DMS79 (cell line): ENCODE data around the gene BICRAL.
A peak's percentile ranks its signal among the peaks of the same experiment; 100 is the strongest.

Experiments used
- DNase-seq: peaks from one replicate; lab custom pipeline; 2025; lab: John Stamatoyannopoulos, UW

Gene BICRAL, protein sequence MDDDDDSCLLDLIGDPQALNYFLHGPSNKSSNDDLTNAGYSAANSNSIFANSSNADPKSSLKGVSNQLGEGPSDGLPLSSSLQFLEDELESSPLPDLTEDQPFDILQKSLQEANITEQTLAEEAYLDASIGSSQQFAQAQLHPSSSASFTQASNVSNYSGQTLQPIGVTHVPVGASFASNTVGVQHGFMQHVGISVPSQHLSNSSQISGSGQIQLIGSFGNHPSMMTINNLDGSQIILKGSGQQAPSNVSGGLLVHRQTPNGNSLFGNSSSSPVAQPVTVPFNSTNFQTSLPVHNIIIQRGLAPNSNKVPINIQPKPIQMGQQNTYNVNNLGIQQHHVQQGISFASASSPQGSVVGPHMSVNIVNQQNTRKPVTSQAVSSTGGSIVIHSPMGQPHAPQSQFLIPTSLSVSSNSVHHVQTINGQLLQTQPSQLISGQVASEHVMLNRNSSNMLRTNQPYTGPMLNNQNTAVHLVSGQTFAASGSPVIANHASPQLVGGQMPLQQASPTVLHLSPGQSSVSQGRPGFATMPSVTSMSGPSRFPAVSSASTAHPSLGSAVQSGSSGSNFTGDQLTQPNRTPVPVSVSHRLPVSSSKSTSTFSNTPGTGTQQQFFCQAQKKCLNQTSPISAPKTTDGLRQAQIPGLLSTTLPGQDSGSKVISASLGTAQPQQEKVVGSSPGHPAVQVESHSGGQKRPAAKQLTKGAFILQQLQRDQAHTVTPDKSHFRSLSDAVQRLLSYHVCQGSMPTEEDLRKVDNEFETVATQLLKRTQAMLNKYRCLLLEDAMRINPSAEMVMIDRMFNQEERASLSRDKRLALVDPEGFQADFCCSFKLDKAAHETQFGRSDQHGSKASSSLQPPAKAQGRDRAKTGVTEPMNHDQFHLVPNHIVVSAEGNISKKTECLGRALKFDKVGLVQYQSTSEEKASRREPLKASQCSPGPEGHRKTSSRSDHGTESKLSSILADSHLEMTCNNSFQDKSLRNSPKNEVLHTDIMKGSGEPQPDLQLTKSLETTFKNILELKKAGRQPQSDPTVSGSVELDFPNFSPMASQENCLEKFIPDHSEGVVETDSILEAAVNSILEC

DNA sequence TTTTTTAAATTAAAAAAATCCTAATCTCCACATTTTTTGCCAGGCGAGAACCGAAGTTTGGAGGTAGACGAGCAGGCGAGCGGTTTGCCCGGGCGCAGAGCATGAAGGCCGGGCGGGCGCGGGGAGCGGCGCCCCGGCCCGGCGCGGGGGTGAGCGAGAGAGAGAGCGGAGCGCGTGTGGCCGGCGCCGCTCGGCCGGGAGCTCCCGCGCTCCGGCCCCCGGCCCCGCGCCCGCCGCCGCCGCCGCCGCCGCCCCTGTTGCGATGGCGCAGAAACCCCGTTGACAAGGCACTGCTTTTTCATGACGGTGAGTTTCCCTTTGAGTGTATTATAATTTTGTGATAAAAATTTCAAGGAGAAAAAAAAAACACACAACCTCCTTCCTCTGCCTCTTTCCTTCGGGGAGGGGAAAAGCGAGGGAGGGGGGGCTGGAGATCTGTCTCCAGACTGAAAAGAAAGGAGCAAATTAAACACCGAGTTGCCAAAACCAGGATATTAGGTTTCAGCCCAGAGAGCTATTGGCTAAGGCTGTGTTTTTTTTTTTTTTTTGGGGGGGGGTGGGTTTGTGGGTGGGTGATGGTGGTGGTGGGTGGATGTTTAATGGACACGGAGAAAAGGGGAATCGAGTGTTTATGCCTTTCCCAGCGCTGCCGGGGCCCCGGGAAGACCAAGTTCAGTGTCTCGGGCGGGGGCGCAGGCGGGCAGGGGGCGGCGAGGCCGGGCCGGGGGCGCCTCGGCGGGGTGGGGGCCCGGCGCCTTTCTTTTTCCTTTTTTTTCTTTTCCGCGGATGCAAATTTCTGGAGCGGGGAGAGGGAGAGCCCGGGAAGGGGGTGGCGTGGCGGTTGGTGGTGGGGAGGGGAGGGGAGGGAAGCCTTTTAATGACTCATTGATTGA, at the start of gene BICRAL:
Gene BICRAL (plus strand): TSS at position 257 of the 893 bp plus-strand sequence. CDS start 39,971 bp downstream, outside the sequence.
- DNase-seq, result peak; percentile 72

DNA sequence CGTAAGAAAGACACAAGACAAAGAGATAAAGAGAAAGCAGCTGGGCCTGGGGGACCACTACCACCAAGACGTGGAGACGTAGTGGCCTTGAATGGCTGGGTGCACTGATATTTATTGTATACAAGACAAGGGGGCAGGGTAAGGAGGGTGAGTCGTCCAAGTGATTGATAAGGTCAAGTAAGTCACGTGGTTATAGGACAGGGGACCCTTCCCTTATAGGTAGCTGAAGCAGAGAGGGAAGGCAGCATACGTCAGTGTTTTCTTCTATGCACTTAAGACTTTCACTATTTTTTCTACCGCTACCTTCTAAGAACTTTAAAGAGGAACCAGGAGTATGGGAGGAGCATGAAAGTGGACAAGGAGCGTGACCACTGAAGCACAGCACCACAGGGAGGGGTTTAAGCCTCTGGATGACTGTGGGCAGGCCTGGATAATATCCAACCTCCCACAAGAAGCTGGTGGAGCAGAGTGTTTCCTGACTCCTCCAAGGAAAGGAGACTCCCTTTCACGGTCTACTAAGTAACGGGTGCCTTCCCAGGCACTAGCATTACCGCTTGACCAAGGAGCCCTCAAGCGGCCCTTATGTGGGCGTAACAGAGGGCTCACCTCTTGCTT, 47.9 kb upstream of the BICRAL start:
- peak; percentile 48 for DNase-seq

DNA sequence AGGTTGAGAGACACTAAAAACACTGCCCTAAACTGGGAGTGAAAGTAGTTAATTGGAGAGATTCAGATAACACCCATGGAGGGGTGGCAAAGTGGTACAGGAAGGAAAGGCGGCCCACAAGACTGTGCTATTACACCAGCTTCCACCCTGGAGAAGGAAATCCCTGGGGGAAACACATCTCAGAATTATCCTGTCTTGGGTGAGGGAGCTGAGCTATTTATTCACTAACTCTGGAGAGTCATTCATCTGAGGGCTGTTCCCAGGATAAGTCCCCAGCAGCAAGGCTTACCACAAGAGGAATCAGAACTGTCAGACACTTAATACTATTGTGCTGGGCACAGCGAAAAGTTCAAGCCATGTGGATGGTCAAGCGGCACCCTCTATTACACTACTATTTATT, 45.9 kb upstream of the BICRAL start:
- DNase-seq, result no peak

DNA sequence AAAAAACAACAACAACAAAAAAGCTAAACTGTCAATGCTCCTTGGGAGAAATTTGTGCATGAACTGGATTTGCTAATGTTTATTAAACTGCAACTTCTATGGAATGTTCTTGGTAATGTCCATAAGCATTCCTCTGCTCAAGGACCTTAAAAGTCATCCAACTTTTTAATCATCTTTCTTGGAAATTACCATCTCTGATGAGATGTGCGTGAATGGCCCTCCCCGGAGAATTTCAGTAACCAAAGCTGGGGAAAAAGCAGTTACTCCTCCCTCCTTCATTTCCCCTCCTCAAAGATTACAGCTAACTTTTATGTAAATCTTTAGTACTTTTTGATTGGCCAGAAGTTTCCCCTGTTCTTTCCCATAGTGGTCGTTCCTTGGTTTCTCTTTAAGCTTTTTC, 41.1 kb upstream of the BICRAL start:
- DNase-seq, result no peak

DNA sequence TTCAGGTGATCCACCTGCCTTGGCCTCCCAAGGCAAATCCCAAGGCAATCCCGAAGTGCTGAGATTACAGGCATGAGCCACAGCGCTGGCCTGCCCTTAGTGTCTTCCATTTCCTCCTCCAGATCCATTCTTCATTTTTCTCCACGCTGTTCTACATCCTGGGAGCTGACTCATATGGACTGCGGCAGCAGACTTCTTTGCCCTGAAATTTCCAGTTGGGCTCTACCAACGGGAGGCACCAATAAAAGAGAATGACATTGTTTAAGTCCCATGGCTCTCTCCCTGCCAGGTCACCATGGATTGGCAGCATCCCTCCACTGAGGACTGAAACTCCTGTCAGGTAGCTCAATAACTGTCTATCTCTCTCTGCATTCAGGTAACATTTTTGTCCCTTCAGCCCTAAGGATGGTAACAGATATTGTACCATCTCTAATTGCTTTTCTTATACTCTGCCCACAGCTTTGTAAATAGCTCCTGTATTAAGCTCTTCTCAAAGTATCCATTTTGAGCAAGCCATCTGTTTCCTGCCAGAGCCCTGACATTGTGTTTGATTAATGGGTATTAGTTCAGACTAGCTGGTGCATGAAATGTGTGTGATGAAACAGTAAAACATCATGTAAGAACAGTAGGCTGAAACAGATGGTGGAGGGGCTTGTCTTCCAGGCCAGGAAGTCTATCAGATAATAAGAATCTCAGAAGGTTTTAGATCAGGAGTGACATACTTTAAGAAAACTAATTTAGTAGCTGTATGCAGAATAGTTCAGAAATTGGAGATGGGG, 39.5 kb upstream of the BICRAL start:
- DNase-seq, result no peak

DNA sequence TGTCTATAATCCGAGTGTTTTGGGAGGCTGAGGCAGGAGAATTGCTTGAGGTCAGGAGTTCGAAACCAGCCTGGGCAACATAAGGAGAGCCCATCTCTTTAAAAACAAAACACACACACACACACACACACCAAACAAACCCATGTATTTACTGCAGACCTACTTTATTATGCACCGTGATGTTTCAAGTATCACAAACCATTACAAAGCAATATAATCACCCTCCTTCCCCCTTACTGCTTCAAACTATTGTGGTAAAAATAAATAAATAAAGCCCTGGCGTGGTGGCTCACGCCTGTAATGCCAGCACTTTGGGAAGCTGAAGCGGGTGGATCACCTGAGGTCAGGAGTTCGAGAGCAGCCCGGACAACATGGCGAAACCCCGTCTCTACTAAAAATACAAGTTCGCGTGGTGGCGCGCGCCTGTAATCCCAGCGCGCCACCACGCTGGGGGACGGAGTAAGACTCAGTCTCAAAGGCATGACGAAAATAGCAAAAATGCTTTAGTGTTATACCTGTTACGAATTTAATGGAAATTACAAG, 37.4 kb upstream of the BICRAL start:
- no peak for DNase-seq

DNA sequence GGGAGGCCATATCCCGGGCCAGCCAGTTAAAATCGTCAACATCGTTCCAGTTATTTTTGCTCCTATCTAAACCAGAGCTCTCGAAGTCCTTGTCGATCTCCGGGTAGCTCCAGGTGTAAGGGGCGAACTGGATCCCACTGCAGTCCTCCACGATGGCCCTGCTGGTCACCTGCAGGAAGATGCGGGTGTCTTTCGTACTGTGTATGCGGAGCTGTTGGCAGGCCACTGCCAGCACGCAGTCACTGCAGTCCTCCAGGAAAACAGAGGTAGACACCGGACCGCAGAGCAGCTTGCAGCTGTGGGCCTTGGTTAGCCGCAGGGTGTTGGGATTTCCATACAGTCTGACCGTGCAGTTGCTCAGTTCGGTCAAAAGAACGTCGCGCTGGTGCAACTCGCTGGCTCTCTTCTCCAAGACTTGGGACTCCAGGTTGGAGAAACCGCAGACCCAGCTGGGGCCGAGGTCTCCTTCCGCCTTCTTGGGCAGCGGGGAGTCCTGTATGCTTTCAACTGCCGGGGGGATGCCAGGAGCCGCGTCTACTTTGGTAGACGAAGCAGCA, 36.7 kb upstream of the BICRAL start:
- DNase-seq, result no peak

DNA sequence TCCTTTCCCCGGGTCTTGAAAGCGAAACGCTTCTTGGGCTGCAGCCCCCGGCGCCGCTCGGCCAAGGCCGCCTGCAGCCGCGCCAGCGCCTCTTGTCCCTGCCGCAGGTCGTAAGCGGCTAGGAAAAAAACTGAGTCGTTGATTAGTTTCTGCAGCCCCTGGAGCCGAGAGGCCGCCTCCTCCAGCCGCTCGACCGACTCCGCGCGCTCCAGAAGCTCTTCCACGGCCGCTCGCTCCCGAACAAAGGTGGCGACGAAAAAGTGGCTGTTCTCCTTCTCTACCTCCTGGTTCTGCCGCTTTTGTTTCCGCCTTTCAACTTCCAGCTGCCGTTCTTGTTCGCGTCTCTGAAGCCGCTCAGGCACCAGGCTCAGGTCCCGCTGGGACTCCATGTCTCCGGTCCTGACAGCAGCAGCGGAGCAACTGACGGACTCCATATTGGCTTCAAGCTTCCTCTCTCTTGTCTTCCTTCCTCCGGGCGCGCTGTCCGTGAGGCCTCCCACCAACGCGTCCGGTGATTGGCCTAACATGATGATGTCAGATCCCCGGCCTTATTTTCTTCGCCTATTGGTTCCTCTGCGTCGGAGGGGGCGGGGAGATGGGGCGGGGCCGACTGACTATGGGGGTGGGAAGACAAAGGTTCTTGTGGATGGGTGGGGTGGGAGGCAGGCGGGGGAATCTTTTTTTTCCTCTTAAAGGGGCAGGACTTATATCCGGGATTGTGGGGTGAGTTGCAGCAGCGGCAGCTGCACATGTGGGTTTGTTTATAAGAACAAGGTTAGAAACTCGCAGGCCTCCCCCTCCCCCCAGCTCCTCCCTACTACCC, 36.0 kb upstream of the BICRAL start, which contains the start of gene TBCC:
Gene TBCC (minus strand): TSS at position 464 of the 823 bp plus-strand sequence. CDS start 30 bp downstream, at position 434.
- DNase-seq, result peak; percentile 99

DNA sequence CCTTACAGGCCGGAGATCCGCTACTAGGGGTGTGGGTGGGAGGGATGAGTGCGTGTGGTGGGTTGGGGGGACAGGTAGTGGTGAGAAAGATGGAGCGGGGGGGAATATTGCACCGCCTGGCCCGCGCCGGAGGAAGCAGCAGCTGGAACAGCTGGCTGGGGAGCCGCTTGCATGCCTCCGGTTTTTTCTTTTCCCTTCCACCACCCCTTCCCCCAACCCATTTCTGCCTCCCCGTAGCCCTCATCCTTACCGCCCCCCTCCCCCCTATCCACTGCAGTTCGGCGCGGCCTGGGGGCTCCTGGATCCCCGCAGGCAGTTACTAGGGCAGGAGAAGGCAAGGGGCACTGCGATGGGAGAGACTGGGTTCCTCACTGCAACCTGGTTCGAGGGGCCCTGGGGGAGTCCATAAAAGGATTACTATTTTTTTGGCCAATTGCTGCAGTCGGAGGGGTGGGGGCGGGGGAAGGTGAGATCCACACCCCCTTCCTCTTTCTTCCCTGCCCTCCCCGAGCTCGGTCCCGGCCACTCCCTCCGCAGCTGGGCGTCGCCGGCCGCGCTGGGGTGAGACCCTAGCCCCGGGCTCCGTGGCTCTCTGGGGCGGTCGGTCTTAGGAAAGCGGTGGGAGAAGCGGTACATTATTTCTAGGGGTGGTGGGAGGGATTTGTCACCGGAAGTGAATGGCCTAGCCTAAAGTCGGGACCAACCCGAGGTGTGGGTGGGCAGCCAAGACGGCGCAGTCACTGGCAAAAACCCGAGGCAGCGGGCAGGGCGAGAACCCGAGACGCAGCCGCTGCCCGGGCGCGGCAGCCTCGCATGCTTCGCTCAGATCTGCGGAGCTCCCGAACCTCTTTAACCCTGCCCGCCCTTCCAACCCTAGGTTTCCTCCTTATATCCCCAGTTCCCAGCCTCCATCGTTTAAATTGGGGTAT, 35.1 kb upstream of the BICRAL start:
- DNase-seq, result peak; percentile 81

DNA sequence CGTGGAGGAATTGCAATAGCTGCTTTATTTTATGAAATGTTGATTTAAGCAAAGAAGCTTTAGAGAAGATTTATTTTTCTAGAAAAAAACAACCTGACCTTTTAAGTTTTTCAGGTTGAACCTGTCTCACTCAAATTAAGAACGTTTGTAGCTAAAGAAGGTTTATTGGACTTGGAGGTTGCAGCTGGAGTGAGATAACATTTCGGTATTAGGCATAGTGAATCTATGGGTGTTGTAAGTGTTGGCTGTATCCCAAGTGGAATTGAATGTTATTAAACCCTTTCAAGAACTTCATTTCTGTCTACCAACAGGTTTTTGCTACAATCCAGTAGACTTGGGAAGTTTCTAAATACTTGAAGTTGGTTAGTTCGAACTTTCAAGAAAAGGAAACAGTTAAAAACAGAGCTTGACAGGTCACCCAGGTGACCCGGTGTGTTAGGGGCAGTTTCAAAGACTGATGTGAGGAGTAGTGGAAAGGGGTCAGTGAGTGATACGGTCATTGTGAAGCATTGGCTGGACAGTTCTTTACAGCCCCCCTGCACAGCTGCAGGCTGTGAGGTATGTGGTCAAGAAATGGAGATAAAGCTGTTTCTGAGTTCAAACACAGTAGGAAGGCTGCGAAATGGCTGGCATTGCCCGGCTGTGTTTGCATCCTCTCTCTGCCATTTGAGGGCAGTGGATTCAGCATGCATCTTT, 33.5 kb upstream of the BICRAL start:
- no peak for DNase-seq

DNA sequence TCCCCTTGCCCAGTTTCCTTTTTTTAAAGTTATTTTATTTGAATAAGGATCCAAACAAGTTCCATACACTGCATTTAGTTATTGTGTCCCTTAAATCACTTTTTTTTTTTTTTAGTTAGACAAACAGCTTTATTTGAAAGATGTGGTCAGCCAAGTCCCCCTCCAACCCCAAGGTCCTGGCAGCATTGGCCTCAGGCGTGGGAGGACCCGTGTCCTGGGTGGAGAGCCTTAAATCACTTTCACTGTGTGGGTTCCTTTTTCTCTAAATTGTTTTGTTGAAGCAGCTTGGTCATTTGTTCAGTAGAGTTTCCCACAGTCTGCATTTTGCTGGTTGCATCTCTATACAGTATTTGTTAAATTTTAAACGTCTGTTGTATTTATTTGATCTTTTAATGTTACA, 30.8 kb upstream of the BICRAL start:
- no peak for DNase-seq

DNA sequence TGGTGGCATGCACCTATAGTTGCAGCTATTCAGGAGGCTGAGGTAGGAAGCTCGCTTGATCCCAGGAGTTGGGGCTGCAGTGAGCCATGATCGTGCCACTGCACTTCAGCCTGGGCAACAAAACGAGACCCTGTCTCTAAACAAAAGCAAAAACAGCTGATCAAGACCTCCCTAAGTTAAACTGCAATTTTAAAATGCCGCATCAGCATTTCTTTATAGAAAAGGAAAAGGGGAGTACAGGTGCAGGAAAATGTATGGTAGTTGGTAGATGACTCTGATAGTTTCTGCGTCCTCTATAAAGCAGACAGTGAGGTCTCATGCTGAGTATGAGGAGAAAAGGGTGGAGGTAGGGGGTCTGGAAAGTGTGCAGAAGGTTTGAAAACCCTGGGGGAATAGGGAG, 27.1 kb upstream of the BICRAL start:
- no peak for DNase-seq

DNA sequence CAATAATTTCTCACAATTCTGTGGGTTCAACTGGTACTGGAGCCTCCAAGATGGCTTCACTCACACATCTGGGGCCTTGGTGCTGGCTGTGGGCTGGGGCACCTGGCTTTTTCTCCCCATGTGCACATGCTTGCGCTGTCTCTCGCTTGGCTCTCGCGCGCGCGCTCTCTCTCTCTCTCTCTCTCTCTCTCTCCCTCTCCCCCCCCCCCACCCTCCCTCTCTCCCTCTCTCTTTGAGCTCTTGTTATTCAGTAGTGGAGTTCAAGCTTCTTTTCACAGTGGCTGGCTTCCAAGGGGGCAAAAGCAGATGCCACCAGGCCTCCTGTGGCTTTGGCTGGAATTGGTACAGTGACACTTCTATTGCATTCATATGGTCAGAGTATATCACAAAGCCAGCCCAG, 25.1 kb upstream of the BICRAL start:
- DNase-seq, result no peak

DNA sequence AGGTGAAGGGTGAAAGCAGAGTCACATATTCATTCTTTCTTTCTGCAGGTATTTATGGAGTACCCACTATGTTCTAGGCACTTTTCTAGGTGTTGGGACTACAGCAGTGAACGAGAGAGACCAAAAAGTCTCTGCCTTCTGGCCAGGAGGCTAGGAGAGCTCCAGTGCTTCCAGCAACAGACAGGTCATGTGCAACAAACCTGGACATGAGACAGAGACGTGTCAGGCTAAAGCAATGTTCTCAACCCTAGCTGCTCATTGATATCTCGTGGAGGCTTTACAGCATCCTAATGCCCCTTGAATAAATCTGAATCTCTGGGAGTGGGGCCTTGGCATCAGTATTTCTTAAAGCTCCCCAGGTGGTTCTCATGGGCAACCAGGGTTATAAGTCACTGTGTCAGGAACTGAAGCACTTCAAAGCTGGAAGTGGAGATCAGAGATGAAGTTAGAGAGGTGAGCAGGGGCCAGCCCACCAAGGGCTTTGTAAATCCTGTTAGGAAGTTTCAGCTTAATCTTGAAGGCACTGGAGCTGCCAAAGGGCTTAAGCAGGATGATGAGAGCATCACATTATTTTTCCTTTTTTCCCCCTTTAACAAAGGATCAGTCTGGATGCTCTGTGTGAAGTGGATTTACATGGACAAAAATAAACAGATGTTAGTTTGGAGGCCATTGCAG, 23.0 kb upstream of the BICRAL start:
- DNase-seq, result no peak

DNA sequence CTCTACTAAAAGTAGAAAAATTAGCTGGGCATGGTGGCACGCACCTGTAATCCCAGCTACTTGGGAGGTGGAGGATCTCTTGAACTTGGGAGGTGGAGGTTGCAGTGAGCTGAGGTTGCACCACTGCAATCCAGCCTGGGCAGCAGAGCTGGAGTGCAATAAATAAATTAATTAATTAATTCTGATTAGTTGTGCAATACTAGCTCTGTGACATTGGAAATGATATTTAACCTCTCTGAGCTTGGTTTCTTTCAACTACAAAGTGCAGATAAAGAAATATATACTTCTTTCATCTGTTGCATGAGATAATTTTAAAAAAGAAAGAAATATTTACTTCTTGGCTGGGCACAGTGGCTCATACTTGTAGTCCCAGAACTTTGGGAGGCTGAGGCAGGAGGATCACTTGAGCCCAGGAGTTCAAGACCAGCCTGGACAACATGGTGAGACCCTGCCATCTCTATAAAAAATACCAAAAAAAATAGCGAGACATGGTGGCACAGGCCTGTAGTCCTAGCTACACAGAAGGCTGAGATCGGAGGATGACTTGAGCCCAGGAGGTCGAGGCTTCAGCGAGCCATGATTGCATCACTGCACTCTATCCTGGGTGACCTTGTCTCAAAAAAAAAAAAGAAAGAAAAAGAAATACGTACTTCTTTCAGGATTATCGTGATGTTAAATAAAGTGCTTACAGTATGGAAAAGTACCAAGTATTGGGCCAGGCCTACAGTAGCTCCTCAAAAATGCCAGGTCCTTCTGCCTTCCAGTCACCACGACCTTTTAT, 20.4 kb upstream of the BICRAL start:
- no peak for DNase-seq

DNA sequence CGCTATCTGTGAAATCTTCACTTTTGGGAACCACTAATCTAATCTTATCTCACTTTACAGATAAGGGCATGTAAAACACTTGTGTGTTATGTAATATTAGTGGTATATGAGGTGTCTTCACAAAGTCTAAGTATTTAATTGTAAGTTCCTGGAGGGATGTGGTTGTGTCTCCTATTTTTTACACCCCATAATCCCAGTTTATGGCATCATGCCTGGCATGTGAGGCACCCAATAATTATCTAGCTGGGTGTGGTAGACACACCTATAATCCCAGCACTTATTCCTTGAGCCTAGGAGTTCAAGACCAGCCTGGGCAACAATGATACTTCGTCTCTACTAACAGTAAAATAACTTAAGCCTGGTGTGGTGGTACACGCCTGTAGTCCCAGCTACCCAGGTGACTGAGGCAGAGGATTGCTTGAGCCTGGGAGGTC, 19.4 kb upstream of the BICRAL start:
- no peak for DNase-seq
